PC-9 (cell line): Measurements from ENCODE around the gene TBCD.

ENCODE experiments used
- EZH2 ChIP-seq: fragments of 200-600 bp; sonication (generic); IDR thresholded peaks from 2 replicates; pipeline ENCODE4 v1.8.0; 2017; ENCODE audit warnings: antibody characterized with exemption, low read depth
- TF ChIP-seq, protein P1 (sequence below): fragments of 200-600 bp; sonication (generic); conservative IDR thresholded peaks from 2 replicates; pipeline ENCODE4 v1.6.1; 2017; ENCODE audit warnings: mixed run types, antibody characterized with exemption, mild to moderate bottlenecking, moderate library complexity

DNA sequence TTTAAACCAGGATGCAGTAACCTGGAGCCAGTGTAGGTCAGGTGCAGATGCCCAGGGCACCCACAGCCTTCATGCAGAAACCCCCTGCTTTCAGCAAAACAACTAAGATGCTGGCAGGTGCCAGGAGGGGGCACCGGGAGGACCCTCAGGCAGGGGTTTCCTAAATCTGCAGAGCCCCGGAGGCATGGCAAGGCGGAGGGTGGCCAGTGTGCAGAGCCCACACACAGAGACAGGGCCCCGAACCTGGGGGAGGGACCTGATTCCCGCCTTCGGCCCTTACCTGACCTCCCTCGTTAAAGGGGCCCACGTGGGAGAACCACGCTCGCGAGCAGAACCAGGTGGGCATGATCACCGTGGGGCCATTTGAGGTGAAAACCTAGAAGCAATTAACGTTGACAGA lies 213.5 kb downstream of the TBCD start:
- TF ChIP-seq, protein P1, sequence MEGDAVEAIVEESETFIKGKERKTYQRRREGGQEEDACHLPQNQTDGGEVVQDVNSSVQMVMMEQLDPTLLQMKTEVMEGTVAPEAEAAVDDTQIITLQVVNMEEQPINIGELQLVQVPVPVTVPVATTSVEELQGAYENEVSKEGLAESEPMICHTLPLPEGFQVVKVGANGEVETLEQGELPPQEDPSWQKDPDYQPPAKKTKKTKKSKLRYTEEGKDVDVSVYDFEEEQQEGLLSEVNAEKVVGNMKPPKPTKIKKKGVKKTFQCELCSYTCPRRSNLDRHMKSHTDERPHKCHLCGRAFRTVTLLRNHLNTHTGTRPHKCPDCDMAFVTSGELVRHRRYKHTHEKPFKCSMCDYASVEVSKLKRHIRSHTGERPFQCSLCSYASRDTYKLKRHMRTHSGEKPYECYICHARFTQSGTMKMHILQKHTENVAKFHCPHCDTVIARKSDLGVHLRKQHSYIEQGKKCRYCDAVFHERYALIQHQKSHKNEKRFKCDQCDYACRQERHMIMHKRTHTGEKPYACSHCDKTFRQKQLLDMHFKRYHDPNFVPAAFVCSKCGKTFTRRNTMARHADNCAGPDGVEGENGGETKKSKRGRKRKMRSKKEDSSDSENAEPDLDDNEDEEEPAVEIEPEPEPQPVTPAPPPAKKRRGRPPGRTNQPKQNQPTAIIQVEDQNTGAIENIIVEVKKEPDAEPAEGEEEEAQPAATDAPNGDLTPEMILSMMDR, result no peak
- TF ChIP-seq EZH2, result no peak
